ENCODE results near the gene ADD2.

ADD2 gene

DNA sequence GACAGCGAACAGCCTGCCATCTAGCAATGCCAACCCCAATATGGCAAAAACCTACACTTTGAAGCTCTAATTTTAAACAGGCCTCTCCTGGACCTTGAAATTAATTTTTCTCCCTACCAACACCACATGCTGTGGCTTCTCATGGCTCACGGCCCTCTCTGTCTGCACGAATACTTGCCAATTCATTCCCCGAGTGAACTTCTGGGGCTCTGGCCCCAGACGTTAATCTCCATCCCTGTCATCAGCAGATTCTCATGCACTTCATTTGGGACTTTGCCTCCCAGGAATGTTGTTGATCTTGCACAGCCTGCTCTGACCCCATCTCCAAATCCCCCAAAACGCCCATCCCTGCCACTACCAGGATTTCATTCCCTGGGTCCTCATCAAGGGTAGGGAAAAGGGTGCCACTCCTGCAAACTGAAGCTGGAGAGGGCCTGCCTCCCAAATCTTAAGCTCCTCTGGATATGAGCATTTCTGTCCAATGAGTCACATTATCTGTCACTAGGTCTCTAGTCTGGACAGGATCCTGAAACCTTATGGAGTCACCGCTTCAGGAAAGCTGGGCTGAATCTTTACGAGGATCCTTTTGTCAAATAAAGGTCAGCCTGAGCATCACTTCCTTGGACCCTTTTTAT, 12.0 kb upstream of the ADD2 start:
- DNase-seq: no peak

DNA sequence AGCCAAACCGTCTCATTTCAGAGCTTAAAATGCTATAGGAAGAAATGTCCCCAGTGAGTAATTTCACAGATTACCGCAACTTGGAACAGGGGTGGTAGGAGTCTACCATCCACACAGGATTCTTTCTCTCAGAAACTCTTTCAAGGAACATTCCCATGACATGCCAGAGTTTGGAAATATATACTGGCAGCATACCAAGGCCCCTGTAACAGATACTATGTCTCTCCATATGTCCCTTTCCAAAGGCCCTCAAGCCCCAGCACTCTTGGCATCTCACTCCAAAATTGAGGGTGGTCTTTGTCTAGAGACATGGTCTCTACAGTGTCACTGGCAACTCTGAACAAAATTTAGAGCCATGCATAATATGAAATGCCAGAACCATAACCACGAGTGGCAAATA, 11.5 kb upstream of the ADD2 start:
- no peak for DNase-seq

DNA sequence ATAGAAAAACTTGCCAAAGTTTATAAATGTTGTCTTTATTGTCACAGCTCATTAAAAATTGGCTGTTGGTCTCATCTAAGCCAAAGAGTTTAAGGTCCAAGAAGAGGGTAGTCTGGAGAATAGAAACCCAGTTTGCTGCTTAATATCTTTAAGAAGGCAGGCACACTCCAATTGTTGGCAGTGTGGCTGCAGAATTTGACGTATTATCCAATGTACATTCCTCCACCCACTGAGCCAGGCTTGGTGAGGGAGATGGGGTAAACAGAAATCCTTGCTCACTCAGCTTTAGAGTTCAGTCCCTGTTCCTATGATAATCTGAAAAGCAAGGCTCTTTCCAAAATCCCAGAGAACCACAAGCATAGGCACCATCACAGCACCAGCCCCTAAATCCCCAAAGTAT, 10.7 kb upstream of the ADD2 start:
- no peak for DNase-seq

DNA sequence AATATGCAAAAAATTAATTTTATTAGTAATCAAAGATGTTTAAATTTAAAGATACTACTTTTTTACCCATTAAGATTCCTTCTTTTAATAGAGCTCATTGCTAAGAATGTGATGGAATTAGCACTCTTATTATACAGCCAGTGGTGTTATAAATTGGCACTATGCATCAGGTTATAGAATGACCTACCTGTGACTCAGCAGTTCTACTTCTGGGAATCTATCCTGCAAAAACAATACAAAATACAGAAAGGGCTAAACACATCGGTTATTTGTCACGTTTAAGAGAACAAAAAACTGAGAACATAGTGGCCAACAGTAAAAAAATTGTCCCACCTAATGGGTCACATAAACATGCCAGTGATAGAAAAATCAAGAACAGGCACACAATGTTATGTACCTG, 9.4 kb upstream of the ADD2 start:
- DNase-seq: no peak

DNA sequence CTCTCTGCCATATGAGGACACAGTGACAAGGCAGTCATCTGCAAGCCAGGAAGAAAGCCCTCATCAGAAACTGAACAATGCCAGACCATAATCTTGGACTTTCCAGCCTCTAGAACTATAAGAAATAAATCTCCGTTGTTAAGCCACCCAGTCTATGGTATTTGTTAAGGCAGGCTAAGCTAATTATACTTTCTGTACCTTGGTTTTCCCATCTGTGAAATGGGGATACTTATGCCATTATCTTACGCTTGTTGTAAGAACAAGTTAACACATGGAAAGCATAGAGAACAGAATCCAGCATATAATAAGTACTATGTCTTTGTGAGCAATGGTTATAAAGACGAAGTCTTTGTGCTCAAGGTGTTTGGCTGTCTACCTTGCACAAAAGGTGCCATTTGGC, 8.3 kb upstream of the ADD2 start:
- DNase-seq: no peak

DNA sequence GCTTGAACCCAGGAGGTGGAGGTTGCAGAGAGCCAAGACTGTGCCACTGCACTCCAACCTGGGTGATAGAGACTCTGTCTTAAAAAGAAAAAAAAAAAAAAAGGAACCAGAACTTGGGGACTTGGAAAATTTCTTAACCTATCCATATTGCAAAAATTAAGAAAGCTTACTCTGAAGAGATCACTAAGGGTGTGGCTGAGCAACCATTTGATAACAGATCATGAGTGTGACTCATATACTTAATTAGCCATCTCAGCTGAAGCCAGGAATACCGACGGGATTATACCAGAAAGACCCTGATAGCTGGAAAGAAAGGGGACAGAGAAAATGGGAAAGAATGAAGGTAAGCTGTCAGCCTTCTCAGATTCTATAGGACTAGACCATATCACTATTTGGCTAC, 7.1 kb upstream of the ADD2 start:
- no peak for DNase-seq

DNA sequence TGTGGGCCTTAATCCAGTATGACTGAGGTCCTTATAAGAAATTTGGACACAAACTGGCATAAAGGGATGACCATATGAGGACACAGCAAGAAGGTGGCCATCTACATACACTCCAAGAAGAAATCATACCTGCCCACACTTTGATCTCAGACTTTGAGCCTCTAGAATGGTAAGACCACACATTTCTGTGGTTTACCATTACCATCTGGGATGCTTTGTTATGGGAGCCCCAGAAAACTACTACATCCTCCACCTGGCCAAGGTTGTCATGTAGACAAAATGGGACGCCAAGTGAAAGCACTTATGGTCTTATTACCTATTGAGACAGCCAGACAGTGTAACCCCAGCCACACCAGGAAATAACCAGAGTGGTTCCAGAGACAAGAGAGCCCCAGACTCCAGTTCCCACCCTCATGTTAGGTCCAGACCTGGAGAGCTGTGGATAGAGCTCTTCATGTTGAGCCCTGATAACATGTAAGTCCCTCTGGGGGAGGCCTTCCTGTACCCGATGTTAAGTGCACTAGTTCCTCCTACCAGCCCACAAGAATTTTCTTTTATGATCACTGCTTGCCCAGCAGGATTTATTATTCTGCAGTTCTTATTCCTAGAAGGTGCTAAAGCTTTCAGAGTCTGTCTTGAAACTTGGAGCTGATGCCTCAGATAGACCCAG, 4.6 kb upstream of the ADD2 start:
- DNase-seq: no peak

DNA sequence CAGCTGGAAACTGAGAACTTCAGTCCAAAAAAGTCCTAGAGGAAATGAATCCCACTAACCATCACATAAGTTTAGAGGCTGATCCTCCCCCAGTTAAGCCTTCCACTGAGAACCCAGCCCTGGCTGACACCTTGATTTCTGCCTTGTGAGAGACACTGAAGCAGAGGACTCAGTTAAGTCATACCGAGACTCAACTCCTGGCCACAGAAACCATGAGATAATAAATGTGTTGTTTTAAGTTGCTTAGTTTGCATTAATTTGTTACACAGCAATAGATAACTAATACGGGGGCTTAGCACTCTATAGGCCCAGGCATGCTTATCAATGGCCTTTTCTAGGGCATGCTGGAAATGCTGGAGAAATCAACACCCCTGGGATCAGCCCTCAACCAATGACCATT, 3.4 kb upstream of the ADD2 start:
- no peak for DNase-seq

DNA sequence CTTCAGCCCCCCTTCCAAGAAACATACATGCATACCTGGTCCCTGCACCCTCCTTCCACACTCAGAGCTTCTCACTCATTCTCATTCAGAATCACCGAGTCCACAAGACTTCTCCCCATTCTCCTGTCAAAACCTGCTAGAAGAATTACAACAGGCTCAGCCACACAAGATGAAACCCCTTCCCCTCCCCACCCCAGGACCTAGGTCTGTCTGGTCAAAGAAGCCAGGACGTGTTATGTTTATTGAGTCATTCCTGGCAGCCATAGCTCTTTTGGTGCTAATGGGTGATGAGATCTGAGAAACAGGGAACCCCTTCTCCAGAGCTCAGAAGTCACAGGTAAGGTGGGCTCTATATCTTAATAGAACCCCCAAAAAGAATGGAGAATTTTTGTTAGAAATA, 1.4 kb upstream of the ADD2 start:
- DNase-seq: no peak

DNA sequence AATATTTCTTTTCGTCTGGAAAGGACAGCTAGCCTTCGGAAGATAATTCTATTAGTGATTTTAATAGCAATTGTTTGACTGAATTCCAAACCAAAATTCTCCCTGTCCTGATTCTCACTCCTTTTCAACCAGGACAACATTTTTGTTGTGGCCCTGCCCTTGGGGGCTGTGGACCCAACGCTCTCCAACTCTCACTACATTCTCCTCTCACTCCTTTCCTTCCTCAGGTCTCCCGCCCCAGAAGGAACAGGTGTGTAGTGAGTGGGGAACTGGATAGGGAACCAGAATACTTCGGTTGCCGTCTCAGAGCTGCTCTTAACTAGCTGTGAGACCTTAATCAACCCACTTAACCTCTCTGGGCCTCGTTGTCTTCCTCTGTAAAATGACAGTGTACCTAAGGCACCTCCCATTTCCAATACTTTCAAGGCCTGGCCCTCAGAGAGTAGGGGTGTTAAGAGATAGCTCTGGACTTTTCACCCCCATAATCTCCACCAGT, 638 bp upstream of the ADD2 start:
- DNase-seq: no peak

DNA sequence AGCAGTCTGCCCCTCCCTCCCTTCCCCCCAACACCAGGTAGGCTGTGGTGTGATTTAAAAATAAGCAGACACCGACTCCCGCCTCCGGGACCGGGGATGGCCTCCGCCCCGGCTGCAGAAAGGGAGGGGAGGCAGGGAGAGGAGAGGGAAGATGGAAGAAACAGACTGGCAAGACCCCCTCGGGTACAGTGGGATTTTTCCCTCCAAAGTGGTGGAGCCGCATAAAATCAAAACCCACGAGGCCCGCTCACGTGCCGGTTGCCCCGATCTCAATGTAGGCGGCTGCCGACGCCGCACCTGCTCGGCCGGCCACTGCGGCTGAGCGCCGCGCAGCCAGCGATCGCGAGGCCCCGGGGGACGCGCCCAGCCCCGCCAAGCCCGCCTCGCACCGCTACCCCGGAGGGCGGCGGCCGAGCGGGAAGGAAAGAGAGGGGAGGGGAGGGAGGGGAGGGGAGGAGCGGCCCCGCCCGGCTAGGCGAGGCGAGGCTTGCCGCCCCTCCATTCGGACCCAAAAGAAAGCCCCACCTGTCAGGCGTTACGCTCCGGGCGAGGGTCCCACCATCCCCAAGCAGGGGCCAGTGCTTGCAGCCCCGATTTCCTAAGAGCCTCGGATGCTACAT, 811 bp downstream of the ADD2 start:
- DNase-seq: no peak

DNA sequence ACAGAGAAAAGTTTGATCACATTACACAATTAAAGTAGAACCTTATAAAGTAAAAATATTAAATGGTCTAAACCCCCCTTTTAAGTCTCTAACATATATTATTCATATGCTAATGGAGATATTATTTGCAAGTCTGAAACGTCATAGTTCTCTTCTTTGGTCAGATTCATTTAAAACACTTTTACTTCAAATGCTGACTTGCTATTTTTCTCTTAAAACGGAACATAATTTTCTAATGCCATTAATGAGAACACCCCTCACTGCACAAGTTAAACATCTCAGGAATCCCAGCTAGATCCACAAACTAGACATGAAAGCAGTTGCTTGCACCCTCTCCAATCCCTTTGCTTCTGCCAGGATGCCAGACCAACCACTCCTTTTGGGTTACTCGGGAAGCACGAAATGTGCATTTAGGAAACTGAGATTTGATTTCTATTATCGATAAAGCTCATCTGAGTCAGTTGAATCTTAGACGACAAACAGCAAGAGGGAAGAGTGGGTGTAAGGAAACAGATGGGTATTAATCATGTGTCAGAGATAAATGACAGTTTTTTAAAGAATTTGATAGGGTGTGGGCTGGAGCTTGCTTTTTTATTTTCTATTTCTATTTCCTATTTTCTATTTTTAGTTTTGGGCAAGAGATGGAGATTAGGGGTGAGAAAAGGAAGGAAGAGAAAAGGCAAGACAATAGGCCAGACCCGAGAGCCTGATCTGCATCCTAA, 1.5 kb downstream of the ADD2 start:
- DNase-seq: no peak

DNA sequence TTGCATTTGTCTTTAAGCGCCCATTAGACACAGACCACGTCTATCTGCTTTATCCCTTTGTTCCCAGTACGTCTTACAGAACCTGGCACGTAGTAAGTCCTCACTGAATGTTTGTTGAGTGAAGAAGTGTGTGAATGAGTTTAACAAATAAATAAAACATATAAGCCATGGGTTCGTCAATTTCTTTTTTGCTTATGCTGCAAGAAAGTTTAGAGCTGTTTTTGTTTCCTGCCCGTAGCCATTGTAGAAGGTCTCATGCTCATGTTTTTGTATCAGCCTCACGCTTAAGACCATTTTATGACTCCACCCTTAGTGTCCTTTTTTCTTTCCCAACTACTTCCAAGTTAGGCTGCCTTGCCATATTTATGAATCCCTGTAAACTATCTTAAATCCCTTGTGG, 2.5 kb downstream of the ADD2 start:
- DNase-seq: no peak

DNA sequence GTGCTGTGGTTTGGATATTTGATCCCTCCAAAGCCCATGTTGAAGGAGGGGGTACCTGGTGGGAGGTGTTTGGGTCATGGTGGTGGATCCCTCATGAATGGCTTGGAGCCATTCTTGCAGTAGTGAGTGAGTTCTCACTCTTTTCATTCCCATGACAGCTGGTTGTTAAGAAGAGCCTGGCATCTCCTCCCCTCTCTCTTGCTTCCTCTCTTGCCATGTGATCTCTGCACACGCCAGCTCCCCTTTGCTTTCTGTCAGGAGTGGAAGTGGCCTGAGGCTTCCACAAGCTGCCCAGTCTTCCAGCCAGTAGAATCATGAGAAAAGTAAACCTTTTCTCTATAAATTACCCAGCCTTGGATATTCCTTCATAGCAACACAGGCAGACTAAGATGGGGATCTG, 8.6 kb downstream of the ADD2 start:
- DNase-seq: no peak

DNA sequence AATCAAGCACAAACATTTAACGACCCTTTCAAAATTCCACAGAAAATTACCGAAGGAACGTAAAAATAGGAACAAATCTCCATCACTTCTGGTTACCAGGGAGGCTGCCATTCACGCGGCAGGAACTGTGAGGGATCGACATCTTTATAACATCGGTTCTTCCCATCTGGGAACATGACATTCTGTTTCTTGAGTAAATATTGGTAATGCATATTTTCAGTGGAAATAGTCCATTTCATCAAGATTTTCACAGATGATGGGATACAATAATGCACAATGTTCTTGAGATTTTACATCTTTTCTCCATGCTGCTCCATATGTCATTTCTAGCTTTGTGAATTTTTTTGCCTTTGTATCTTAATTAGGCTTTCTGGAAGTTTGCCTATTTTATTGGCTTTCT, 10.0 kb downstream of the ADD2 start:
- no peak for DNase-seq

DNA sequence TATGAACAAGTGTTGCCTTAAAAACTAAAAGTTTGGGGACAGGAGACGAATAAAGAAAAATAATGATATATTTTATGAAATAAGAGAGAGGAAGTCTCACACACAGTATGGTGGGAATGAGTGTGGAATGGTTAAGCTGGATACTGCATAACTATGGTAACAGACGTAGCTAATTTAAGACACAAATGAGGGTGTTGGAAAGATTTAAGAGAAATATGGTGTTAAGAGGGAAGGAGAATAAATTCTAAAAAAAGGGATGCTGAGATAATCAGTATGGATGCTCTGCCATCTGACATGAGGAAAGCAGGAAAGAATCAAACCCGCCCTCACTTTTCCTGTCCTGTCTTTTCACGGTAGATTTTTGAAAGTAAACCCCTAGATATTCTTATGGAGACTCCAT, 10.6 kb downstream of the ADD2 start:
- no peak for DNase-seq

DNA sequence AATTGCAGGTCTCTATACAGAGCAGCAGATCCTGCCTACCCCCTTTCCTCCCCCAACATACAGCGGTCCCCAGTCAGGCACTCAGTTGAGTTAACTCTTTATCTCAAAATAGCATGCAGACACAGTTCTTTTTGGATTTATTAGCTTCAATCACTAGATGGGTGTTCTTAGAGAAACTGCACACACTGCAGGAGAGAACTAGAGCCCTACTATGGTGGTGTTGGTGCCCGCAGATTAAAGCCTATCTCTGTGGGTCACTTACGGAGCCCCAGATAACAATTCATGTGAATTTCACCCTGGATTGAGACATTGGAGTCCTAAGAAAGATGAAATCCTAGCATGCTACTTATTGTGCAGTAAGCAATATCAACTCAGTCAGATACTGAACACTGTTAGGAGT, 11.9 kb downstream of the ADD2 start:
- no peak for DNase-seq

DNA sequence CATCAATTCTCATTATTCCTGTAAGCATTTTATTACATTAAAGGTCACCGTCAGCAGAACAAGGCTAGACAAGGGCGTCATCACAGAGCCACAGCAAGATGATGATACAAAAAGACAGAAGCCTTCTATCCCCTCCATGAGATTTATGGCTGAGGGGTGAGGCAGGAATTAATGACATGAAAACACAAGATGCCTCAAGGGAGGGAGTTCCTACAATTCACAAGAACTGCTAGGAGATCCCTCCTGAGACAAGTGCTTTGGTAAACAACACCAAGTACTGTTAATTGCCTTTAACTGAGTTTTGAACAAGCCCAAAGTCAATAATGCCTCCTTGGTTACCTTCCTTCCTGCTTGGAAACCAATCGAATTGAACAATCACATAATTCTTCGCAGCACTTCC, 14.1 kb downstream of the ADD2 start:
- no peak for DNase-seq

DNA sequence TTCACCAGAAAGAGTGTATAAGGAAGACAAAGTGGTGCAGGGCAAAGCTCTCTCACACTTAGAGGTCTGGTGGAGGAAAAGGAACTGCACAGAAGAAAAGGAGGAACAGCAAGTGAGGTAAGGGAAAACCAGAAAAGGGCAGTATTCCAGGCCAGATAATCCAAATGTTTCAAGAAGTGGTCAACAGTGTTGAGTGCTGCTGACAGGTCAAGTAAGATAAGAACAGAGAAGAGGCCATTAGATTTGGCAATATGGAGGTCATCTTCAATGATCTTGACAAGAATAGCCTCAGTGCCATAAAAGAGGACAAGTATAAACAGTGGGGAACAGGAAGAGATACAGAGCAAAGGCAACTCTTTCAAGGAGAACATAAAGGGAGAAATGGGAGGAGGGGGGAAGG, 15.0 kb downstream of the ADD2 start:
- DNase-seq: no peak

DNA sequence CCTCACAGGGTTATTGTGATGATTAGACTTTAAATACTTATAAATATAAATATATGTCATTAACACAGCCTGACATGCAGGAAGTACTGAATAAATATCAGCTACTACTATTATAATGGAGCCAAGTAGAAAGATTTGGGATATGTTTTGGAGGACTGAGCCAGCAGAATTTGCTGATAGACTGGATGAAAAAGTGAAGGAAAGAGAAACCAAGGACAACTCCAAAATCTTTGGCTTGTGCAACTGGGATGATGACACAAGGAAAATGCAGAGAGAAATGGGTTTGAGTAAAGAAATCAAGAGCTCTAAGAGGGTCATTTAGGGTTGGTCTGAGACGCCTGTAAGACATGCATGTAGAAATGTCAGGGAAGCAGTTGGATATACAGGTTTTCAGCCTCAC, 15.6 kb downstream of the ADD2 start:
- no peak for DNase-seq

DNA sequence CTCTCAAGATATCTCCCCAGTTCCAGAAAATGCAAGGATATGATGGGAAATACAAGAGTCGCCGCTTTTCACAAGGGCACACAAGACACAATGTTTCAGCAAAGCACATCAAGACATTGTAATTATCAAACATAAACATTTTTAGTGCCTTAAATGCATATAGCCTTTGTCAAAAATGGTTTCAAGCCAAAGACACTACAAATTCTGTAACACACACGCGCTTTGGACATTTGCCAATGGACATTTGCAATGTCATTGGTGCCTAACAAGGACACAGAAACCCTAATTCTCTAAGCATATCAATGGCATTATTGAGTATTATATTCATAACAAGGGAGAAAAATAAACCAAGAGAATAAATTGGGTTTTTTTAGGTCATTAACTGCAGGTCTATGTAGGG, 16.1 kb downstream of the ADD2 start:
- DNase-seq: no peak

DNA sequence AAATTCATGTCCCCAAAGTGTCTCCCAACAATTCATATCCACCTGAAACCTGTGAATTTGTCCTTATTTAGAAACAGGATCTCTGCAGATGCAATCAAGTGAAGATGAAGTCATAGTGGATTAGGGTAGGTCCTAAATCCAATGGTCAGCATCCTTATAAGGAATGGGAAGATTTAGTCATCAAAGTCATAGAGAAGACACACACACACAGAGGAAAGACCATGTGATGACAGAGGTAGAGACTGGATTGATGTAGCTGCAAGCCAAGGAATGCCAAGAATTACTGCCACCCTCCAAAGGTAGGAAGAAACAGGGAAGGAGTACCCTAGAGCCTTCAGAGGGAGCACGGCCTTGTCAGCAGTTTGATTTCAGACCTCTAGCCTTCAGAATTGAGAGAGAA, 17.7 kb downstream of the ADD2 start:
- DNase-seq: no peak

DNA sequence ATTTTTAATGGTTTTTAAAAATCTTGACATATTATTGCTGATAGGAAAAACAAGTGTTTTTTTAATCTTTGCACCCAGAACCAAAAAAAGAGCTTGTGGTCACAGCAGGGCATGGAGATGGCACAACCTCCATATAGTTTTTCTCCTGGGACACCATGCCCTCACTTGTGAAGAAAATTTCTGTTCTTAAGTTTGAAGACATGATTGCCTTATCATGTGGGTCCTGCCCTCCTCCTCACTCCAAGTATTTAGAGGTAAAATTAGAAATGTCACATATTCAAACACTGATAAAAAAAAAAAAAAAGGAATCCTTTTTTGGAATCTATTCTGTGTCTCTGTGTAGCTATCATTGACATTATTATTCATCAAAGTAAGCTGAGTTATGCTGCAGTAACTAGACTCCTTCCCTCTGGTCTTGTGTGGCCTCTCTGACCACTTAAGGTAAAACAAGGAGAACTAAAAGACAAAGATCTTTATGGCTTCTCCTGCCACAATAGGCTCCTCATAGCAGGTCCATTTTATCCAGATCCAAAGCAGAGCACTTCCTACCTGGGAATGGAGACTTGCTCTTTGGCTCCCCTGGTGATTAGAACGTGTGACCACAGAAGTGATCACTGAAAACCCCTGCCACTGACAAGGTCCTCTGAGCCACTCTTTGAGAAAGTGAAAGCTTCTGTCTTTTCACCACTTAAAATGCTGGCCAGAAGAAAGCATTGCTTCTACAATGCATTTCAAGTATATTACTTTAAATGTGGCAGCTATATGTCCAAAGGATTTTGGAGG, 19.8 kb downstream of the ADD2 start:
- no peak for DNase-seq
